Kidney epithelial cell (primary cell): ENCODE data around the gene GUCY2C. TPM values are rescaled to one million over a fixed set of nuclear protein-coding genes. Genes with fewer than 3 reads are reported as not detected.

Experiments
- DNase-seq: peaks from one replicate; pipeline ENCODE4 v3.0.0-alpha.2; 2010; ENCODE audit warnings: low read depth
- H3K27me3 ChIP-seq: 2 replicates; pipeline ENCODE4 v1.6.0; 2011; ENCODE audit warnings: low read length; ENCODE audit not compliant: control insufficient read depth, insufficient read depth
- H3K36me3 ChIP-seq: 2 replicates; pipeline ENCODE4 v1.5.1; 2011; ENCODE audit warnings: low read length; ENCODE audit not compliant: control insufficient read depth, insufficient read depth
- H3K4me3 ChIP-seq: 2 replicates; pipeline ENCODE4 v1.5.1; 2011; ENCODE audit warnings: low read depth, mild to moderate bottlenecking, control low read depth, low read length
- CTCF ChIP-seq: IDR thresholded peaks from 2 replicates; pipeline ENCODE4 v1.5.1; 2011; ENCODE audit warnings: mild to moderate bottlenecking, moderate library complexity, low read length, control low read depth, inconsistent platforms; ENCODE audit not compliant: insufficient read depth, poor library complexity, severe bottlenecking
- total RNA-seq: library from RNA; depleted of rRNA; stranded (reverse); fragments of >200 nt; gene quantifications from 2 replicates; pipeline ENCODE4 v1.2.3, GENCODE V29; 2015

Gene GUCY2C
- total RNA-seq, 1 donor from 2014 or later, result not detected

DNA sequence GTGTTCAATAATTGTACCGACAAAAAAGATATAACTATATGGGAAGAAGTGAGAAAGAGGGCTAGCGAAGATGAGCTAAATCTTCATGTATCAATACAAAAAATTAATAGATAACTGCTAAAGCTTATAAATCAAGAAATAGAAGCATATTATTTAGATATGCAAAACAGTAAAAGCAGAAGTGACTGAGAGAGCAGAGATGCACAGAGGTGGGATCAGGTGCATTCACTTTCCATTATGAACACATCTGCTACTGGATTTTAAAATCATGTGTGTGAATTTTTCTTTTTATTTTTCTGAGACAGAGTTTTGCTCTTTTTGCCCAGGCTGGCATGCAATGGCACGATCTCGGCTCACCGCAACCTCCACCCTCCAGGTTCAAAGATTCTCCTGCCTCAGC lies 33.4 kb downstream of the GUCY2C start:
- Histone ChIP-seq H3K27me3 (no peaks in the 10 kb centered on the region), H3K4me3 (no peak overlapping the region), H3K36me3 (no peaks in the 10 kb centered on the region)
- no peak for DNase-seq
- TF ChIP-seq CTCF, result no peak

DNA sequence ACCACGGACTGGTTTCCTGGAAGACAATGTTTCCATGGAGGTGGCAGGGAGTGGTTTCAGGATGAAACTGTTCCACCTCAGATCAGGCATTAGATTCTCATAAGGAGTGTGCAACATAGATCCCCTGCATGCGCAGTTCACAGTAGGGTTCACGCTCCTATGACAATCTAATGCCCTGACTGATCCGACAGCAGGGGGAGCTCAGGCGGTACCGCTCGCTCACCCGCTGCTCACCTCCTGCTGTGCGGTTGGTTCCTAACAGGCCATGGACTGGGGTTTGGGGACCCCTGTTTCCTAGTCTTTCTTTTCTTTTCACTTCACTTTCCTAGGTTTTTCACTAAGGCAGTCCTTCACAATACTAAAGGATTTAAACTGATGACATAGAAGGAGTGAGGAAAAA lies 39.6 kb downstream of the GUCY2C start:
- no peak for DNase-seq
- TF ChIP-seq CTCF, result no peak
- Histone ChIP-seq H3K27me3 (no peaks in the 10 kb centered on the region), H3K4me3 (no peak overlapping the region), H3K36me3 (no peaks in the 10 kb centered on the region)

GRCh38 chr12:14655284-14655683 lies 41.1 kb downstream of the GUCY2C start:
- Histone ChIP-seq H3K36me3 (no peaks in the 10 kb centered on the region), H3K4me3 (no peak overlapping the region), H3K27me3 (no peaks in the 10 kb centered on the region)
- TF ChIP-seq CTCF, result no peak
- DNase-seq, result no peak

GRCh38 chr12:14654842-14655241 lies 41.6 kb downstream of the GUCY2C start:
- DNase-seq, result no peak
- H3K36me3 ChIP-seq, result no peaks in the 10 kb centered on the region
- H3K4me3 ChIP-seq, result no peak overlapping the region
- no peaks in the 10 kb centered on the region for H3K27me3 ChIP-seq
- no peak for TF ChIP-seq CTCF

DNA sequence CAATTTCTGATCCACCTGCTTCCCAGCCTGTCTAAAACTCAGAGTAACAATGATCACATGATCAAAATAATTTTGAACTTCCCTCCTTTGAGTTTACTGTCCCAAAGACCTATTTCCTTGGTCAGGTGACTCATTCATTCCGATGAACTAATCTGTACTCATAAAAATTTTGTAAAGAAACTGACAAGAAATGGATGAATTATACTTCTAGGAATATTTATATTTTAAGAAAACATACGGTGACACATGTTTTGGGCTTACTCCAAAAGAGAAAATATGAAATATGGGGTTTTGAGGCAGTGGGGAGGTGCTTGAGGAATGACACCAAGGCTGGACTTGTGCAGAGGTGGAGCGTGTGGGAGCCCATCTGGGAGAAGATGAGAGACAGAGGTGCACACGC lies 42.0 kb downstream of the GUCY2C start:
- no peak for DNase-seq
- H3K27me3 ChIP-seq, result no peaks in the 10 kb centered on the region
- no peak overlapping the region for H3K4me3 ChIP-seq
- no peak for TF ChIP-seq CTCF
- no peaks in the 10 kb centered on the region for H3K36me3 ChIP-seq

GRCh38 chr12:14652483-14652882 lies 43.9 kb downstream of the GUCY2C start:
- DNase-seq, result no peak
- no peak for TF ChIP-seq CTCF
- Histone ChIP-seq H3K36me3 (no peaks in the 10 kb centered on the region), H3K4me3 (no peak overlapping the region), H3K27me3 (no peaks in the 10 kb centered on the region)
